Activated naive CD8-positive, alpha-beta T cell treated with anti-CD3 and anti-CD28 coated beads for 36 hours (primary cell): Measurements from ENCODE around the gene BPIFB2. TPM values are rescaled to one million over a fixed set of nuclear protein-coding genes. Genes with fewer than 3 reads are reported as not detected.

Experiments
- DNase-seq: peaks from one replicate; pipeline ENCODE4 v3.0.0; 2021
- H3K27ac Mint-ChIP-seq: one replicate; pipeline ENCODE4 v1.8.0; 2022; ENCODE audit warnings: mild to moderate bottlenecking, moderate library complexity, mixed read lengths
- H3K27me3 Mint-ChIP-seq: one replicate; pipeline ENCODE4 v1.8.0; 2022; ENCODE audit warnings: mild to moderate bottlenecking, mixed read lengths
- H3K36me3 Mint-ChIP-seq: one replicate; pipeline ENCODE4 v1.8.0; 2021; ENCODE audit warnings: mild to moderate bottlenecking, mixed read lengths
- H3K4me1 Mint-ChIP-seq: one replicate; pipeline ENCODE4 v1.8.0; 2021; ENCODE audit warnings: mixed read lengths
- H3K4me3 Mint-ChIP-seq: one replicate; pipeline ENCODE4 v1.8.0; 2022; ENCODE audit warnings: mild to moderate bottlenecking, moderate library complexity, mixed read lengths
- H3K9me3 Mint-ChIP-seq: one replicate; pipeline ENCODE4 v1.8.0; 2022; ENCODE audit warnings: mixed read lengths
- total RNA-seq, 2 experiments: library from RNA; stranded (reverse); gene quantifications; one replicate each; pipeline ENCODE4 v1.2.3, GENCODE V29; 2021

Gene BPIFB2
- total RNA-seq, 2 experiments from 2014 or later, result not detected

- Mint-ChIP-seq H3K4me3 (no peak overlapping the region), H3K4me1 (no peaks in the 10 kb centered on the region), H3K9me3 (no peaks in the 10 kb centered on the region), H3K27ac (no peak overlapping the region), H3K36me3 (no peaks in the 10 kb centered on the region), H3K27me3 (no peaks in the 10 kb centered on the region)
- DNase-seq, result no peak
Measured at GRCh38 chr20:33025318-33025876, 17.9 kb downstream of the BPIFB2 start.

DNA sequence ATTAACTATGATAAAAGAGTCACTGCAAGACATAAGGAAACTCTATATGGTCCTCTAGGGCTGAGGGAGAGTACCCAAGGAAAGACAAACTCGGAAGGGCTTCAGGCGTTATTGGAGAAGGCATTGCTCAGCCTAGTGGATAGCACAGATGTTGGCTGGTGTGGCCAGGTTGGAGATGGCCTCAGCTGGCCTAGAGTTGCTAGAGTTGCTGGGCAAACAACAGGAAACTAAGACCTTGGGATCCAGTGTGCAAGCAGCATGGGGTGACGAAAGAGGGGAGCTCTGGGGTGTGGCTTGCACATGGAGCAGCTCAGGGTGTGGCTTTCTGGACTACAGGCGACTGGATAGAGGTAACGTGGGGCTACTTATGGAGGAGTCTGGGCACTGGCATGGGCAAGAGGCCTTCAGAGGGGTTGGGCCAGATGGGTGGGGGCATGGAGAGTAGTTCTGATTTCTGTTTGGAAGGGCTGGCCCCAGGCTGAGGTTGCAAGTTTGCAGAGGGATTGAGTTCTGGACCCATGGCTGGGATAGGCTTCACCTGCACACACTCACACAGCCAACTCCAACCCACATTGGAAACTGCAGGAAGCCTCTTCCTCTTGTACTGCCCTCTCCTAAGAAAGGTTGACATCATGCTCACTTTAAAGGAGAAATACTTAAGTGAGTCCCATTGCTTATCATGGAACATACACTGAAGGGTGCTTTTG, 18.7 kb downstream of the BPIFB2 start:
- DNase-seq, result no peak
- Mint-ChIP-seq H3K36me3 (no peaks in the 10 kb centered on the region), H3K4me1 (no peaks in the 10 kb centered on the region), H3K27ac (no peak overlapping the region), H3K4me3 (no peak overlapping the region), H3K9me3 (no peaks in the 10 kb centered on the region), H3K27me3 (no peaks in the 10 kb centered on the region)

DNA sequence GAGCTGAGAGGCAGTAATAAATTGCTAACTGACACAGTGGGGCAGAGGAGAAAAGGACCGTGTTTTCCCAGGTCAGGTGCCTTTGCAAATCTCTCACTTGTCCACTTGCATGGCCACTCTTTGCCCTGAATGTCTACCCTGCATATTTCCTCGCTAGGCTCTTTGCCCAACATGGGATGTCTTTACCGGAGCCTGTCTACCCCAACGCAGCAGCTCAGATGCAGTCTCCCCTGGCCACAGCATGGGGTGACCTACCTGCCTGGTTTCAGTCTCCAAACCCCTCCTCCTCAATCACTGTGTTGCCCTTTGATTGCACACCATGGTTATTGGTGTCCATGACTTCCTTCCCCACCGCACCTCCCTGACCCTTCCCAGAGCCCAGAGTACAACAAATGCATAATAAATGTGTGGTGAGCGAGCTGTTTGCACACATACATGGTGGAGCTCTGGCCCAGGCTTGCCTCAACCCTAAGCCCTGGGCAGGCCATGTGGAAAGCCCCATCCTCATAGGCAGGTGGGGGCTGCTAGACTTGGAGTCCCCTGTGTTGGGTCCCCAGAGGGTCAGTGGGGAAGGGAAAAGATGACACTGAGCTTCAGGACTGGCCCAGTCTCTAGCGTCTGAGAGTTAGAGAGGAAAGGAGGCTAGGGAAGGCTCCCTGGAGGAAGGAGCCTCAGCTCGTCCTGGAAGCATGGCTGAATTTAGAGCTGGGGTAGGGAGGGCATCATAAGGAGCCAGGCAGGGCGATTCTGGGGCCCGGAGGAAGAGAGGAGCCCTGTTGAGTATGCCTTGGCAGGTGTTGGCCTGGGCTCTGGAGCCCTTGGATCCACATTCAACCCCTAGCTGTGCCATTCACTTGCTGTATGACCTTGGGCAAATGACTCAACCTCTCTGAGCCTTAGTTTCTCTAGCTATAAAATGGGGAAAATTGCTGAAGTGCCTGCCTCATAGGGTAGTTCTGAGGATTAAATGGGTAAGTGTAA, 19.6 kb downstream of the BPIFB2 start:
- no peaks in the 10 kb centered on the region for H3K4me1 Mint-ChIP-seq
- no peaks in the 10 kb centered on the region for H3K36me3 Mint-ChIP-seq
- no peak overlapping the region for H3K4me3 Mint-ChIP-seq
- DNase-seq, result no peak
- H3K27me3 Mint-ChIP-seq, result no peaks in the 10 kb centered on the region
- H3K27ac Mint-ChIP-seq, result no peak overlapping the region
- H3K9me3 Mint-ChIP-seq, result no peaks in the 10 kb centered on the region

DNA sequence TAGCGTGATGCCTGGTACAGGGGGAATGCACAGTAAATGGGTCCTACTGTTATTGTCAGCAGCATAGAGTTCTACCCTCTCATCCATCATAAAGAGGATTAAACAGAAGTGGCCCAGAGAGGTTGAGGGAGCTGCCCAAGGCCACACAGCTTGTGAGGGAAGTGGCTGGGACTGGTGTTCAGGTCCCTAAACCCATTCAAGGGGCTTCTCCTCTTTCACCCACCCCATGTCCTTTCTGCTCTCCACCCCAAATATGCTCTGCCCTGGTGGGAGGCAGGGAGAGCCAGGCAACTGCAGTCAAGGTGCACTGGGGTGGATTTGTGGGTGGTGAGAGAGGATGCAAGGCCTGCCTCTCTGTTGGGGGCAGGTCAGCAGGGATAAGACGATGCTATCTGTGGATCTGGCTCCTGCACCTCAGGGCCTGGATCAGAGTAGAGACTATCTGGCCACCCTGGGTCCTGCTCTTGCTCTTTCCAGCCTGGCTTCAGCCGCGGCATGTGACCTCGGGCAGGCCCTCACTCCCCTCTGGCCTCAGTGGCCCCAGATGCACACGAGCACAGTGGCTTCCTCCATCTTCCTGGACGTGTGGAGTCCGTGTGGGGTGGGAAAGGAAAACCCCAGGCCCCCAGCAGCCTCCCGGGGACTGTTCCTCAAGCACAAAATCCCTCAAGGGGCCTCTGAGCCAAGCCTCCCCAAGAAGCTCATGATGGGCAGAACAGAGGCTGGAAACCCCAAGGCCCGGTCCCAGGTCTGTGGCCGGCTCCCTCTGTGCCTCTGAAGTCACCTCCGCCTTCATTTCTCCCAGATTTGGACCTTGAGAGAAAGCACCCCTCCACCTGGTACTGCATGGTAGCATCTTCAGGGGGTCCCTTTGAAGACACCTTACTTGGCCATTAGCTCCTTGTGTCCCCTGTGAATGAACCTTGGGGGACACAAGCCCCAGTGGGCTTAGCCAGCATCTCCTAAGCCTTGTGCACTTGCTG, 20.6 kb downstream of the BPIFB2 start:
- H3K27me3 Mint-ChIP-seq, result no peaks in the 10 kb centered on the region
- peaks cover under 1% of the 10 kb centered on the region for H3K9me3 Mint-ChIP-seq
- H3K27ac Mint-ChIP-seq, result no peak overlapping the region
- H3K4me3 Mint-ChIP-seq, result no peak overlapping the region
- peaks cover under 1% of the 10 kb centered on the region for H3K36me3 Mint-ChIP-seq
- DNase-seq, result no peak
- H3K4me1 Mint-ChIP-seq, result no peaks in the 10 kb centered on the region

DNA sequence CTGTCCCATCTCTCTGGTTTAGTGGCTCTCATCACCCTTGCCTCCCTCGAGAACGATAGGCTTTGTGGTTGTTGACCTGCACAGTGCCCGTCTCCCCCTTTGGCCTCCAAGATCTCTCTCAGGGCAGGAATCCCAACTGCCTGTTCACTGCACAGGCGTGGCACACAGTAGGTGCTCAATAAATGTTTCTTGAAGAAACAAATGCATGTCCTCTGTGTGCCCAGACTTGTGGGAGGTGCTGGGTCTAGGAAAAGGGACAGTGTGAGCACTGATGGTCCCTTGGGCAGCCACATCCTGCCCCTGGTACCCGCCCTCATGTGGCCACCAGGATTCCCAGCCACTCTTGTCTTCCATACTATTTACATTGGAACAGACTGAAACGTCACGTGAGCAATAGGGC, 21.4 kb downstream of the BPIFB2 start:
- H3K9me3 Mint-ChIP-seq, result peaks cover 4% of the 10 kb centered on the region
- no peak overlapping the region for H3K4me3 Mint-ChIP-seq
- no peak overlapping the region for H3K27ac Mint-ChIP-seq
- no peak for DNase-seq
- peaks cover 2% of the 10 kb centered on the region for H3K36me3 Mint-ChIP-seq
- no peaks in the 10 kb centered on the region for H3K27me3 Mint-ChIP-seq
- H3K4me1 Mint-ChIP-seq, result no peaks in the 10 kb centered on the region

DNA sequence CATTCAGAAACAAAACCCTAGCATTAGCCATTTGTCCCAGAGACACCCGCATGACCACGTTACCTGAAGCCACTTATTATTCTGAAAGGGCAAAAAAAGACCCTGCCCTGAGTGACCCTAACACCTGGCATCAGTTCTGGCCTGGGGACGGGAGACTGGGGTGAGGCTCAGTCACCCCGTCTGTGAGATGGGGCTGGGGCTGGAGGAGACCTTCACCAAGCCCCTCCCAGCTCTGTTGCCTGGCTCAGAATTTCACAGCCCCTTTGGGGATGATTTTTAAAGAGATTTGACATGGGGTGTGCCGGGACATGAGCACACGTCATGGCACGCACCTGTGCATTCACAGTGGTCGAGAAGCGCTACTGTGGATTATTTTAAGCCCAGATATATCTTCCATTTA, 22.6 kb downstream of the BPIFB2 start:
- Mint-ChIP-seq H3K36me3 (peaks cover 2% of the 10 kb centered on the region), H3K4me3 (no peak overlapping the region), H3K9me3 (peaks cover 4% of the 10 kb centered on the region), H3K27ac (no peak overlapping the region), H3K27me3 (no peaks in the 10 kb centered on the region), H3K4me1 (no peaks in the 10 kb centered on the region)
- DNase-seq, result no peak

- H3K4me3 Mint-ChIP-seq, result no peak overlapping the region
- H3K4me1 Mint-ChIP-seq, result no peaks in the 10 kb centered on the region
- no peak overlapping the region for H3K27ac Mint-ChIP-seq
- no peak for DNase-seq
- H3K9me3 Mint-ChIP-seq, result peaks cover 4% of the 10 kb centered on the region
- no peaks in the 10 kb centered on the region for H3K27me3 Mint-ChIP-seq
- peaks cover 2% of the 10 kb centered on the region for H3K36me3 Mint-ChIP-seq
Measured at GRCh38 chr20:33030569-33030968, 23.1 kb downstream of the BPIFB2 start.

DNA sequence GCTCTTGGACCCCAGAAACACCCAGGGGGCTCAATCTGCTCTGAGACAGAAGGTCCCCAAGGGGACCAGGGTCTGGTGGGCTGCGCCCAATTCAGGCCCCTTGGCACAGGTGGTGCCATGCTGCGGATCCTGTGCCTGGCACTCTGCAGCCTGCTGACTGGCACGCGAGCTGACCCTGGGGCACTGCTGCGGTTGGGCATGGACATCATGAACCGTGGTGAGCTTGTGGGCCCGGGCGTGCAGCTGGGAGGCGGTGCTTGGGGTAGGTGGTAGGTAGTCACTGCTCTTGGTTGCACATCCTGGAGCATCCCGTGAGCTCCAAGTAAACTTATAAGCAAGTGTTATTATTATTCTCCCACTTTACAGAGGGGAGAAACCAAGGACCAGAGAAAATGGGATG, 24.0 kb downstream of the BPIFB2 start, which contains the start of gene BPIFB6:
Gene BPIFB6, plus strand, starts transcription at position 118 of the 400 bp plus-strand sequence. Its CDS starts 0 bp downstream, at position 118.
- no peak for DNase-seq
- H3K27me3 Mint-ChIP-seq, result no peaks in the 10 kb centered on the region
- H3K9me3 Mint-ChIP-seq, result peaks cover 4% of the 10 kb centered on the region
- H3K27ac Mint-ChIP-seq, result no peak within 1 kb of the TSS
- no peak within 1 kb of the TSS for H3K4me3 Mint-ChIP-seq
- peaks cover 2% of the 10 kb centered on the region for H3K36me3 Mint-ChIP-seq
- H3K4me1 Mint-ChIP-seq, result no peaks in the 10 kb centered on the region

DNA sequence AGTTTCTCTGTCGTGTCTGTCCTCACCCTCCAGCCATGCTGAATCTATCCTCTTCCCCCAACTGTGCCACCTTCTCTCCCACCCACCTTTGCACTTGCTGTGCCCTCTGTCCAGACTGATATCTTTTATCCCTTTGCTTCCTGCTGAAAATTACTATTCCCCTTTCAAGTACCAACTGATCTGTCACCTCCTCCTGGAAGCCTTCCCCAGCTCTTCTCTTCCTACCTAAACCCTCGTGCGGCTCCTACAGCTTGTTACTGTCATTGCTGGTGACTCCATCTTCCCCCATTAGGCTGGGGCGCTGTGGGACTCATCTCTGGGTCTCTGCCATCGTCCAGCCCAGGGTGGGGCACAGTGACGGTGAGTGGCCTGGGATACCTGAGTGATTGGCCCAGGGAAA, 25.1 kb downstream of the BPIFB2 start:
- Mint-ChIP-seq H3K4me3 (no peak overlapping the region), H3K27ac (no peak overlapping the region), H3K27me3 (no peaks in the 10 kb centered on the region), H3K36me3 (peaks cover 2% of the 10 kb centered on the region), H3K4me1 (no peaks in the 10 kb centered on the region), H3K9me3 (peaks cover 4% of the 10 kb centered on the region)
- no peak for DNase-seq

GRCh38 chr20:33033381-33033780, 25.9 kb downstream of the BPIFB2 start:
- Mint-ChIP-seq H3K4me1 (no peaks in the 10 kb centered on the region), H3K4me3 (no peak overlapping the region), H3K9me3 (peaks cover 4% of the 10 kb centered on the region), H3K27me3 (no peaks in the 10 kb centered on the region), H3K27ac (no peak overlapping the region), H3K36me3 (peaks cover 2% of the 10 kb centered on the region)
- no peak for DNase-seq

GRCh38 chr20:33034115-33034514, 26.6 kb downstream of the BPIFB2 start:
- no peak overlapping the region for H3K4me3 Mint-ChIP-seq
- no peak overlapping the region for H3K27ac Mint-ChIP-seq
- peaks cover 4% of the 10 kb centered on the region for H3K9me3 Mint-ChIP-seq
- no peaks in the 10 kb centered on the region for H3K27me3 Mint-ChIP-seq
- peaks cover 2% of the 10 kb centered on the region for H3K36me3 Mint-ChIP-seq
- no peak for DNase-seq
- H3K4me1 Mint-ChIP-seq, result no peaks in the 10 kb centered on the region

DNA sequence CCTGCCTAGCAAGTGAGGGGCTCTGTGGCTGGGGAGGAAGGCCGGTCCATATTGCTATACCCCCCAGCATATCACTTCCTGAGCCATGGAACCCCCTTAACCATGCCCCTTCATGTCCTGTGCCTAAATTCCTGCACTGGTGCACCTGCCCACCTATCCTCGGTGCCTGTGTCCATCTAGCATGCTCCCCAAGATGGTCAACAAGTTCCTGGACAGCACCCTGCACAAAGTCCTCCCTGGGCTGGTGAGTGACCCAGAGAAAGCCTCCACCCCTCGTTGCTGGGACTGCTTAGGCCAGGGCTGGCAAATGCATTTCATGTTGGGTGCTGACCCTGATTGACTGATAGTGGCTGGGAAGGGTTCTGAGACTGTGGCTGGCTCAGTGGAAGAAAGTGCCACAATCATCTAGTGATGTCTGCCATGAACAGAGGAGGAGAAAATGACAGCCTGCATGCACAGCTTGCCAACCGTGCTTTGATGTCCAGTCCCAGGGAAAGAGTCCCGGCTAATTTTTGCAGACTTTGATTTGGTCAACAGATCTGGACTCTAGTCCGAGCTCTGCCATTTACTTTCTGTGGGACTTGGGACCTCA, 27.5 kb downstream of the BPIFB2 start:
- no peak overlapping the region for H3K27ac Mint-ChIP-seq
- H3K9me3 Mint-ChIP-seq, result peaks cover 4% of the 10 kb centered on the region
- H3K4me1 Mint-ChIP-seq, result no peaks in the 10 kb centered on the region
- no peaks in the 10 kb centered on the region for H3K27me3 Mint-ChIP-seq
- H3K36me3 Mint-ChIP-seq, result peaks cover 2% of the 10 kb centered on the region
- H3K4me3 Mint-ChIP-seq, result no peak overlapping the region
- DNase-seq, result no peak

DNA sequence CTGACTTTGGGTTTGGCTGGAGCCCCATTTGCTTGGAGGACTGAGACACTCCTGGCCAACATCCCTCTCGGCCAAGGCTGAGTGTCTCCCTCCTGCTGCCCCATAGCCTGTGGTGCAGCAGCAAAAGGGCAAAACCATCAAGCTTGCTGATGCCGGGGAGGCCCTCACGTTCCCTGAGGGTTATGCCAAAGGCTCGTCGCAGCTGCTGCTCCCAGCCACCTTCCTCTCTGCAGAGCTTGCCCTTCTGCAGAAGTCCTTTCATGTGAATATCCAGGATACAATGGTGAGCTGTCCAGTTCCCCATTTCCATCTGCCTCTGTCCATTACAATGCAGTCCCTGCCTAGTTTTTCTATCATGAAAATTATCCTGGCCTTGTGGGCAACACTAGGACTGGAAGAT, 30.0 kb downstream of the BPIFB2 start:
- peaks cover 2% of the 10 kb centered on the region for H3K36me3 Mint-ChIP-seq
- no peaks in the 10 kb centered on the region for H3K4me1 Mint-ChIP-seq
- H3K27ac Mint-ChIP-seq, result no peak overlapping the region
- H3K4me3 Mint-ChIP-seq, result no peak overlapping the region
- peaks cover 4% of the 10 kb centered on the region for H3K9me3 Mint-ChIP-seq
- DNase-seq, result no peak
- no peaks in the 10 kb centered on the region for H3K27me3 Mint-ChIP-seq

DNA sequence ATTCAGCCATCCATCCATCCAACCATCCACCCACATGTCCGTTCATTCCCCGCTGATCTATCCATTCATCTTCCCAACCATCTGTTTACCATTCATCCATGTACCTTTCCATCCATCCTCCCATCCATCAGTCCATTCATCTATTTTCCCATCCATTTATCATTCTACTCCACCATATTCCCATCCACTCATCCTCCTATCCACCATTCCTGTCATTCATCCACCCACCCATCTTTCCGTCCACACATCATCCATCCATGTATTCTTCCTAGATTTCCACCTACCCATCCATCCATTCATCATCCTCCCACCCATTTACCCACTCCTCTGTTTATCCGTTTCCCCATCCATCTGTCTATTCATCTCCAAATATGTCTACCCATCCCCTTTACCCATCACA, 30.7 kb downstream of the BPIFB2 start:
- Mint-ChIP-seq H3K9me3 (peaks cover 2% of the 10 kb centered on the region), H3K4me3 (no peak overlapping the region), H3K27me3 (no peaks in the 10 kb centered on the region), H3K36me3 (no peaks in the 10 kb centered on the region), H3K27ac (no peak overlapping the region), H3K4me1 (no peaks in the 10 kb centered on the region)
- DNase-seq, result no peak
